Activated CD8-positive, alpha-beta T cell treated with anti-CD3 and anti-CD28 coated beads for 36 hours (primary cell): ENCODE results near the gene EPHA3. TPM values are rescaled to one million over a fixed set of nuclear protein-coding genes. Genes with fewer than 3 reads are reported as not detected.

Experiments used
- ATAC-seq: fragments of 200-7000 bp; cut with Tn5 transposase; one replicate; pipeline ENCODE4 v1.10.0; 2021; ENCODE audit warnings: mild to moderate bottlenecking, moderate library complexity
- CTCF ChIA-PET: fragments of 350-600 bp; sonication (Branson Sonifier 250); formaldehyde crosslinking; loops from one replicate; lab custom pipeline; 2021; ENCODE audit warnings: antibody characterized with exemption; lab: Charles Lee
- POLR2A ChIA-PET: fragments of 350-600 bp; sonication (Branson Sonifier 250); formaldehyde crosslinking; loops from one replicate; lab custom pipeline; 2021; ENCODE audit warnings: antibody characterized with exemption; lab: Charles Lee
- DNase-seq: peaks from one replicate; pipeline ENCODE4 v3.0.0-alpha.2; 2020
- H3K27ac Mint-ChIP-seq: one replicate; pipeline ENCODE4 v1.8.0; 2021; ENCODE audit warnings: mild to moderate bottlenecking, mixed read lengths
- H3K27me3 Mint-ChIP-seq: one replicate; pipeline ENCODE4 v1.8.0; 2021; ENCODE audit warnings: mixed read lengths
- H3K36me3 Mint-ChIP-seq: one replicate; pipeline ENCODE4 v1.8.0; 2021; ENCODE audit warnings: low read depth, mixed read lengths
- H3K4me1 Mint-ChIP-seq: one replicate; pipeline ENCODE4 v1.8.0; 2021; ENCODE audit warnings: low read depth, mixed read lengths
- H3K4me3 Mint-ChIP-seq: one replicate; pipeline ENCODE4 v1.8.0; 2021; ENCODE audit warnings: mild to moderate bottlenecking, moderate library complexity, mixed read lengths
- H3K9me3 Mint-ChIP-seq: one replicate; pipeline ENCODE4 v1.8.0; 2021; ENCODE audit warnings: mixed read lengths
- intact Hi-C: fragments of 100-400 bp; cut with micrococcal nuclease; formaldehyde crosslinking; loops from one replicate; pipeline ENCODE4 v1.10.0; 2022
- total RNA-seq, 2 experiments: library from RNA; stranded (reverse); gene quantifications; one replicate each; pipeline ENCODE4 v1.2.3, GENCODE V29; 2021
- TF ChIP-seq, protein P1 (sequence below): fragments of 200-600 bp; IDR thresholded peaks from one replicate; pipeline ENCODE4 v1.8.0; 2022; ENCODE audit warnings: antibody characterized with exemption, mild to moderate bottlenecking

Gene EPHA3
- total RNA-seq, 2 experiments from 2014 or later: not detected

DNA sequence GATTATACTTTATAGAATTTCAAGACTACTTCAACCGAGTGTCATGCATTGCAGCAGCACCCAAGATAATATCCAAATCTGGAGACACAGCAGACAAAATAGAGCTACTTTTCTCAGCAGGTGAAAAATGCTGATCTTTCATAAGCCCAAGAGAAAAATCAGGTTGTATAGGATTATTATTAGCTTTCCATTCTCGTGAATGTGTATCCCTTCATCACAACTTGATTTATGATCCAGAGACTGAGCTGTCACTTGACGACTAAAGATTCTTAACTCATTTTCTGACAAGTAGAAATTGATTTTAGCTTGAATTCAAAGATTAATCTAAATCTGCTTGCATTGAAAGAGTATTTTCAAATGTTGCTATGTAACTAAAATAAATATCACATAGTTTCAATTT is 32.4 kb downstream of the EPHA3 start:
- Mint-ChIP-seq H3K27me3 (no peaks in the 10 kb centered on the region), H3K36me3 (no peaks in the 10 kb centered on the region), H3K4me3 (no peak overlapping the region), H3K27ac (no peak overlapping the region), H3K9me3 (peaks cover 2% of the 10 kb centered on the region), H3K4me1 (no peaks in the 10 kb centered on the region)
- no peak for ATAC-seq
- CTCF ChIA-PET: interaction anchor here (1.0 kb wide), 1 partner anchor 935 kb away, joined by 3 read pairs; no protein-coding TSS in a partner anchor
- intact Hi-C loops: no loop called here
- DNase-seq: no peak
- TF ChIP-seq, protein P1, sequence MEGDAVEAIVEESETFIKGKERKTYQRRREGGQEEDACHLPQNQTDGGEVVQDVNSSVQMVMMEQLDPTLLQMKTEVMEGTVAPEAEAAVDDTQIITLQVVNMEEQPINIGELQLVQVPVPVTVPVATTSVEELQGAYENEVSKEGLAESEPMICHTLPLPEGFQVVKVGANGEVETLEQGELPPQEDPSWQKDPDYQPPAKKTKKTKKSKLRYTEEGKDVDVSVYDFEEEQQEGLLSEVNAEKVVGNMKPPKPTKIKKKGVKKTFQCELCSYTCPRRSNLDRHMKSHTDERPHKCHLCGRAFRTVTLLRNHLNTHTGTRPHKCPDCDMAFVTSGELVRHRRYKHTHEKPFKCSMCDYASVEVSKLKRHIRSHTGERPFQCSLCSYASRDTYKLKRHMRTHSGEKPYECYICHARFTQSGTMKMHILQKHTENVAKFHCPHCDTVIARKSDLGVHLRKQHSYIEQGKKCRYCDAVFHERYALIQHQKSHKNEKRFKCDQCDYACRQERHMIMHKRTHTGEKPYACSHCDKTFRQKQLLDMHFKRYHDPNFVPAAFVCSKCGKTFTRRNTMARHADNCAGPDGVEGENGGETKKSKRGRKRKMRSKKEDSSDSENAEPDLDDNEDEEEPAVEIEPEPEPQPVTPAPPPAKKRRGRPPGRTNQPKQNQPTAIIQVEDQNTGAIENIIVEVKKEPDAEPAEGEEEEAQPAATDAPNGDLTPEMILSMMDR: no peak
- POLR2A ChIA-PET: no interaction called here

DNA sequence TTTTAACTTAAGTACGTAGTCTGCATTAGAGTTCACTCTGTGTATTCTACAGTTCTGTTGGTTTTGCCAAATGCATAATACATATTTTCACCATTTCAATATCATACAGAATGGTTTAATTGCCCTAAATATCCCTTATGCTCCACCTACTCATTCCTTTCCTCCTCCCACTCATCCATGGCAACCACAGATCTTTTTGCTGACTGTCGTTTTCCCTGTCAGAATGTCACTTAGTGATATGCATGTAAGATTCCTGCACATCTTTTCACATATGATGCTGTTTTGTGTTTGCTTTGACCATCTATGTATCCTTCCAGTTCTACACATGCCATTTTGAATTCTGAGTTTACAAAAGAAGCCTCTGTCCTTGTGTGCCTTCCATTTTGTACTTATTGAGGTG is 36.7 kb downstream of the EPHA3 start:
- ATAC-seq: no peak
- Mint-ChIP-seq H3K36me3 (no peaks in the 10 kb centered on the region), H3K4me3 (no peak overlapping the region), H3K27ac (no peak overlapping the region), H3K9me3 (peaks cover 4% of the 10 kb centered on the region), H3K27me3 (no peaks in the 10 kb centered on the region), H3K4me1 (no peaks in the 10 kb centered on the region)
- intact Hi-C loops: no loop called here
- no peak for DNase-seq
- ChIA-PET CTCF (no interaction called here), POLR2A (no interaction called here)
- TF ChIP-seq, protein P1: no peak

DNA sequence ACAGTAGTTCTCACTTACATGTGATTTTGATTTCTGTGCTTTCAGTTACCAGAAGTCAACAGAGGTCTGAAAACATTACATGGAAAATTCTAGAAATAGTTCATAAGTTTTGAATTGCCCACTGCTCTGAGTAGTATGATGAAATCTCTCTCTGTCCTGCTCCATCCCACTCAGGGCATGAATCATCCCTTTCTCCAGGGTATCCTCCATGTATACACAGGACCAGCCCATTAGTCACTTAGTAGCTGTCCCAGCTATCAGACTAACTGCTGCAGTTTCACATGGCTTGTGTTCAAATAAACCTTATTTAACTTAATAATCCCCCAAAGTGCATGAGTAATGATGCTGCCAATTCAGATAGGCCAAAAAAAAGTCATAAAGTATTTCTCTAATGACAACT is 38.6 kb downstream of the EPHA3 start:
- POLR2A ChIA-PET: no interaction called here
- no peaks in the 10 kb centered on the region for H3K36me3 Mint-ChIP-seq
- CTCF ChIA-PET: no interaction called here
- DNase-seq (no peak), ATAC-seq (no peak)
- TF ChIP-seq, protein P1: no peak
- no peaks in the 10 kb centered on the region for H3K27me3 Mint-ChIP-seq
- intact Hi-C loops: no loop called here
- no peaks in the 10 kb centered on the region for H3K4me1 Mint-ChIP-seq
- H3K27ac Mint-ChIP-seq: no peak overlapping the region
- H3K9me3 Mint-ChIP-seq: peaks cover 6% of the 10 kb centered on the region
- no peak overlapping the region for H3K4me3 Mint-ChIP-seq

DNA sequence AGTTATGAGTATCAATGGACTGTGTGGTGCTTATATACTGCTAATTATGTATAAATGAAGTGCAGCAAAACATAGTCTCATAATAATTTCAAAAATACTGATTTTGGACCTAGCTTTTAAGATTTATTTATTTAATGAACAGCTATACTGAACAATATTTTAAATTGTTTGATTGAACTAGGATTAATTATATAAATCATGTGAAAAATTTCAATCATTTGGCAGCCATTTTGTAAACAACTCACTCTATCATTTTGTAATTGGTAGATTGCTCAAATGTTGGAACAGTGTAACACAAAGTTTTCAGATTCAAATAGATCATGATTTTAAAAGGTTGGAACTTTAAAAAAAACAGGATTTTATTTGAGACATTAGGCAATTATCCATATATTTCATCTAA is 47.0 kb downstream of the EPHA3 start:
- POLR2A ChIA-PET: no interaction called here
- Mint-ChIP-seq H3K9me3 (peaks cover 4% of the 10 kb centered on the region), H3K36me3 (no peaks in the 10 kb centered on the region), H3K4me3 (no peak overlapping the region), H3K4me1 (no peaks in the 10 kb centered on the region), H3K27me3 (no peaks in the 10 kb centered on the region), H3K27ac (no peak overlapping the region)
- DNase-seq (no peak), ATAC-seq (no peak)
- CTCF ChIA-PET: no interaction called here
- intact Hi-C loops: no loop called here
- TF ChIP-seq, protein P1: no peak

DNA sequence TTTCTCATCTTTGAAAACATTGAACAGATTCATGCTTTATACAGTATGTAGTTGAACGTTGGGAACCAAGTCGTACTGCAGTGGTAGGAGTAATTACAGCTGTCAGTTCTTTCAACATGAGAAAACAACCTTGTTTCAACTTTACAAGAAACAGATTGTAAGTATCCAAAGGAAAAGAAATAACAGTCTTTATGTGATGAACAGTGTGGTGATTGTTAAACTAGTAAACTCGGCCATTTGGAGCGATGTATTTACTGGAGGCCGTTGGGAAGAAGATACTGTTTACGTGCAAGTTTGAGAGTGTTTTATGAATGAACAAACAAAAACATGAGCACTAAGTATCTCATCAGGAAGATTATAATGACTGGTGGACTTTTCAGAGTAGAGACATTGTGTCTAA is 48.4 kb downstream of the EPHA3 start:
- Mint-ChIP-seq H3K27ac (no peak overlapping the region), H3K27me3 (no peaks in the 10 kb centered on the region), H3K4me3 (no peak overlapping the region), H3K36me3 (no peaks in the 10 kb centered on the region), H3K4me1 (no peaks in the 10 kb centered on the region), H3K9me3 (peaks cover 3% of the 10 kb centered on the region)
- ChIA-PET CTCF (no interaction called here), POLR2A (no interaction called here)
- ATAC-seq (no peak), DNase-seq (no peak)
- TF ChIP-seq, protein P1: no peak
- intact Hi-C loops: no loop called here
